C4-2B (cell line): Measurements from ENCODE around the gene KCNQ1.

ENCODE experiments used
- H3K27ac ChIP-seq: fragments of 450-650 bp; 2 replicates; pipeline ENCODE4 v1.5.1; 2017
- ZFX ChIP-seq: fragments of 450-650 bp; IDR thresholded peaks from 2 replicates; pipeline ENCODE4 v1.6.1; 2017
- TF ChIP-seq, protein P1 (sequence below): fragments of 450-650 bp; conservative IDR thresholded peaks from 2 replicates; pipeline ENCODE4 v1.5.1; 2017; ENCODE audit warnings: mild to moderate bottlenecking

The KCNQ1 gene

DNA sequence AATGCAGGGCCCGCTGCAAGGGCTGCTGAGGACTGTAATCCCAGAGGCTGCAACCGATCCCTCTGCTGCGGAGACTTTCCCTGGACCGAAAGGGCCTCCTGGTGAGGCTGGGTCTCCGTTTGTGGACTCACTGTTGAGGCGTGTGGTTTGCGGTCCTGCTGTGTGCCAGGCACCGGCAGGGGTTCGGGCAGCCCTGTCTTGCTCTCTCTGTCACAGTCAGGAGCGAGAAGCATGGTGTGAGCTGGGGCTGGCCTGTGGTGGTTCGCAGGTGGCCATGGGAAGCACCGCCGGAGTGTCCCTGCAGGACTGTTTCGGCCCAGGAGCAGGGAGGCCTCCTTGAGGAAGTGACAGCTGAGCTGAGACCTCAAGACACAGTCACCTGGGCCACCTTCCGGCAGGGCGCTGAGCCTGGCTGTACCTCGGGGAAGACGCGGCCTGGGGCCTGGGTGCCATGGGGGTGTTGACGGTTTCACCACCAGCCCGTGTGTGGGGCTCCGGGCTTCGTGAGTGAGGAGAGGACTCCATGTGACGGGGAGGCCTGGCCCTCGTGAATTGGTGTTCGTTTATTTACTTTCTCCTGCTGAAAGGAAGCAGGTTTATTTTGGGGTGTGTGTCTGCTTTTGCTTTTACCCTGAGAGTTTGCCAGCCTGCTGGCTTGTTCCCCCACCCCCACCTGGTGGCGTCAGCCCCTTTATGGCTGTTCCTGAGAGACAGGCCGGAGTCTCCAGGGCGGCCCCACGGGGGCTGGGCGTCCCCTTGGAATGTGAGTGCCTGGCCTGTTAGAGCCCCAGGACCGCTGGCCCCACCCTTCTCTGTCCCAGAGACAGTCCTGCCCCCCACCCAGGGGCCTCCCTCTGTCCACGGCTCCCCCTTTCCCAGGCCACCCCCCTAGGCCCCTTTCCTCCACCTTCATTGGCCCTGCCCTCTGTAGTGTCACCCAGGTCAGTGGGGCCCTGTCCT is 132.5 kb downstream of the KCNQ1 start:
- no peak for TF ChIP-seq ZFX
- TF ChIP-seq, protein P1, sequence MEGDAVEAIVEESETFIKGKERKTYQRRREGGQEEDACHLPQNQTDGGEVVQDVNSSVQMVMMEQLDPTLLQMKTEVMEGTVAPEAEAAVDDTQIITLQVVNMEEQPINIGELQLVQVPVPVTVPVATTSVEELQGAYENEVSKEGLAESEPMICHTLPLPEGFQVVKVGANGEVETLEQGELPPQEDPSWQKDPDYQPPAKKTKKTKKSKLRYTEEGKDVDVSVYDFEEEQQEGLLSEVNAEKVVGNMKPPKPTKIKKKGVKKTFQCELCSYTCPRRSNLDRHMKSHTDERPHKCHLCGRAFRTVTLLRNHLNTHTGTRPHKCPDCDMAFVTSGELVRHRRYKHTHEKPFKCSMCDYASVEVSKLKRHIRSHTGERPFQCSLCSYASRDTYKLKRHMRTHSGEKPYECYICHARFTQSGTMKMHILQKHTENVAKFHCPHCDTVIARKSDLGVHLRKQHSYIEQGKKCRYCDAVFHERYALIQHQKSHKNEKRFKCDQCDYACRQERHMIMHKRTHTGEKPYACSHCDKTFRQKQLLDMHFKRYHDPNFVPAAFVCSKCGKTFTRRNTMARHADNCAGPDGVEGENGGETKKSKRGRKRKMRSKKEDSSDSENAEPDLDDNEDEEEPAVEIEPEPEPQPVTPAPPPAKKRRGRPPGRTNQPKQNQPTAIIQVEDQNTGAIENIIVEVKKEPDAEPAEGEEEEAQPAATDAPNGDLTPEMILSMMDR: no peak
- no peak overlapping the region for H3K27ac ChIP-seq

DNA sequence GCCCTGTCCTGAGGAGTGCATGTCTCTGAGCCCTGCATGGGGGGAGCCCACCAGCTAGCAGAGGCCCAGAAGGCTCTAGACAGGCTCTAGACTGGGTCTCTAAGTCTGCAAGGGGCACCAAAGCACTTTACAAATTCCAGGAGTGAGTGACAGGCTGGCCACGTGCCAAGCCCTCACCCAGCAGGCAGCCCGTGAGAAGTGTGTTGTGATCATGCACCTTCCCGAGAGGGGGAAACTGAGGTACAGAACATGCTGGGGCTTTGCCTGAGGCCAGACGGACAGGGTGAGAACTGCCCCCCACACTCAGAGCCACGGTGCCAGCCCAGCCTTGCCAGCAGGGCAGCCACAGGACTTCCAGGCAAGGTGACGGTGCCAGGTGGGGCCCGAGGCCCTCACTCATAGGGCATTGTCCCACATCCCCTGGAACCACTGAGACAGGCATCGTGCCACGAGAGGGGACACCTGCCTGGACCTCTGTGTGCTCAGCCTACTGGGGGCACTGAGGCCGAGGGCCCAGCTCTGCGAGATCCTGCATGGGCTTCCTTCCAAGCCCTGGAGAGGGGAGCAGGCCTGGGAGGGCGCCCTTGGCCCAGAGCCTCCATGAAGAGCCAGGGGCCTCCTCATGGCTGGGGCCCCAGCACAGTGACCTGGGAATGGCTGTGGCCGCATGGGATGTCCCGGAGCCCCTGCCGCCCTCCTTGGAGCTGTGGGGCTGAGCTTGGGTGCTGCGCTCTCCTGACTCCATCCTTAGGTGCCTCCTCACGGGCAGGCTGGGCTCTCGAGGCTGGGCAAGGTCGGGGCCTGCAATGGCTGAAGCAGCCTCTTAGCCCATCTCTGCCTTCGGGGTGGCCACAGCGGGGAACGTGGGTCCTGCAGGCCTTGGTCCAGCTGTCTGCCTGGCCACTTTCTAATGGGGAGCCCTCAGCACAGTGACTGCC is 133.5 kb downstream of the KCNQ1 start:
- TF ChIP-seq, protein P1: no peak
- no peak for TF ChIP-seq ZFX
- no peak overlapping the region for H3K27ac ChIP-seq

DNA sequence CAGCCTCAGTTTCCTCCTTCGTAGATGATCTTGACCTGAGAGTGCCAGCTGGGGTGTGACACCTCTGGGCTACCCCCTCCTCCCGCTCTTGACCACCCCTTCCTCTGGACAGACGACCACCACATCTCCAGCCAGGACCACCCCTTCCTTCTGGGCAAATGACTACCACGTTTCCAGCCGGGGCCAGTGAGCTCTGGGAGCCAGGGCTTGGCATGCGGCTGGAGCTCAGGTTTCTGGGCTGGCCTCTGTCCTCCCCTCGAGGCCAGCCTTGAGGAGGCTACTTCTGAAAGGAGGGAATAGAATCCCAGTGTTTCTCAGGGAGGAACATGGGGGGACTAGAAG is 134.1 kb downstream of the KCNQ1 start:
- no peak for TF ChIP-seq ZFX
- TF ChIP-seq, protein P1: no peak
- H3K27ac ChIP-seq: no peak overlapping the region

DNA sequence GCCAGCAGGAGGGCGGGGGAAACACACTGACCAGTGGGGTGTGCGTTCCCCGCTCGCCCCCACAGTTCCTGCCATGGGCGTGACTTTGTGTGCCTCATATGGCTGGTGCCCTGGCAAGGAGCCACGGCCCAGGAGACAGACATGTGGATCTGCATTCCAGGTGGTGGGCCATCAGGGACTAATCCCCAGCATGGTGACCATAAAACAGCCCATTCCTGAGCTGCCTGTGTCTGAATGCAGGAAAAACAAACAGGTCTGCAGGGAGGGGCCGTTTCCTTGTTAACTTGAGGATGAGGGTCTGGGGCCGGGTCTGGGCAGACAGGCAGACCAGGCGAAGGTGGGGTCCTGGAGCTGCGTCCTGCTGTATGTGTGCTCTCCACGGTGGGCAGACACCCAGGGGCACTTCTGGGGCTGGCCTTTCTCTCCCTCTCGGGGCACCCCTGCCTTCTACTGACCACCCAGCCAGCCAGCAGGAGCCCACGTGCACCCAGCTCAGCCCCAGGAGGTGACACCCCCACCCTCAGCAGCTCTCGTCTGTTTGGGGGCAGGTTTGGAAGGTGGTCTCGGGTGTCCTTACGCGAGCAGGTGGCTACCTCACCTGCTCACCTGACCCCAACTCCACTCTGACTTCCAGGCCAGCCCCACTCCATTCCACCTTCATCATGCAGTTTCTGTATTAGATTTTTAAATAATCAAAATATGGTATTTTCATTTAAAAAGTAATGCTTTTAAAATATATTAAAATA is 134.7 kb downstream of the KCNQ1 start:
- TF ChIP-seq, protein P1: no peak
- no peak for TF ChIP-seq ZFX
- H3K27ac ChIP-seq: no peak overlapping the region

DNA sequence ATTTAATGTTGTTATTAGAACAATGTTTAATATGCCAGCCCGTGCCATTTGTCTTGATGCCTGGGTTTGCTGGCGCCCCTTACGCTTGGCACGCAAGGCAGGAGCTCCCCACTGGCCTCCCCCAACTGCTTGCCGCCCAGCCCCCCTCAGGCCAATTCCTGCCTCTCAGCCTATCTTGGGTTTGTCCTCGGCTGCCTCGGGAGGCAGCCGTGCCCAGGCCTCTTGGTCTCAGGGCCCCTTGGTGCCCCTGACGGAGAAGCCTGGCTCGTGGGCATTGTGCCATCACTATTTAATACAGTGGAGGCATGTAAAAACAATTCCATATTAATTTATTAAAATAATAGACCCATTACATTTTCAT is 135.2 kb downstream of the KCNQ1 start:
- H3K27ac ChIP-seq: no peak overlapping the region
- TF ChIP-seq, protein P1: no peak
- no peak for TF ChIP-seq ZFX

DNA sequence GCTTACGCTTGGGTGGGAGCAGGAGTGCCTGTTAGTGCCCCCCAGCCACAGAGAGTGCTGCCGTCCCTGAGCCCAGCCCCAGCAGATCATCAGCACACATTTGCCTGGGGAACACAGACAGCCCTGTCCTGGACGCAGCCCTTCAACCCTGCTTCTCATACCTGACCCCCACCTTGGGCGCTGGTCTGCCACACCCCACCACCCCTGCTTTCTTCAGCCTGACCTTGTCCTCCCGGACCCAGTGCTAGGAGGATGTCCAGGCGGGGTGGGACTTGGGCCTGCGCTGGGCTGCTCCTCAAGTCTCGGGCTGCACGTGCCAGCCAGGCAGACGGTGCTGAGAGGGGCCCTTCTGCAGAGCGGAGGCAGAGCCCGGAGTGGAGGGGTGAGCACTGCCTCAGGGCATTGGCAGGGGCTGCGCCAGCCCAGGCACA is 135.8 kb downstream of the KCNQ1 start:
- H3K27ac ChIP-seq: no peak overlapping the region
- TF ChIP-seq ZFX: no peak
- TF ChIP-seq, protein P1: no peak
